Measurements from ENCODE around the gene PIP4K2A. TPM values are rescaled to one million over a fixed set of nuclear protein-coding genes. Genes with fewer than 3 reads are reported as not detected.

The PIP4K2A gene
- total RNA-seq, 6 experiments from 2014 or later: 8.1 to 27.6 (median 12.0) TPM

DNA sequence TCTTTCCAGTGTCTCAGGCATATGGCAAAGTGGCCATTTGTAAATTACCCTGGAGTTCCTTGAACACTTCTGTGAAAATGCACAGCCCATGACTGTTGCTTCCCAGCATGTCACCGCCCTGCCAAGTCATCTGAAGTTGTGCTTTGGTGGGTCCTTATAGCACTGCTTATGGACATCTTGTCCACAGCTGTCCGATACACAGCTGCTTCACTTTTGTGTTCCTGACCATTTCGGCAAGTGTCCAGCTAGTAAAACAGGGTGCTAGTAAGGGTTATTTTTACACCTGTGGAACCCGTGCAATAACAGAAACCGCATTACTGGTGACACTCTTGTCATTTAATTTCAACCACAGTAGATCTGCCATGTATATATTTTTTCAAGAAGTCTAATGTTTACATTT lies 29.7 kb downstream of the PIP4K2A start:
- H3K4me3 ChIP-seq: no peak overlapping the region
- WGBS (ENCODE audit: insufficient coverage, low coverage, low lambda C conversion rate, missing lambda C conversion rate): 90% methylated on average over 3 of the region's 5 CpGs

DNA sequence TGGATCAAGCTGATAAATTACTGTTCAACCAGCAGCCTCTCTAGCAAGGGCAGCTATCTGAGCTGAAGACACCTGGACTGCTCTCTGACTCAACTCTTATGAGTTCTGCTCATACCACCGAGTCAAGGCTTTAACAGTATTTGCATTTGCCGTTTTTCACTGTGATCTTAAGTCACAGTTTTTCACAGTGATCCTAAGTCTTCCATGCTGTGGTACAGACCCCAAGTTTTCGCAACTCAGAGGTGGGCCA lies 31.3 kb downstream of the PIP4K2A start:
- Histone ChIP-seq H3K9me3 (no peaks in the 10 kb centered on the region), H3K36me3 (no peaks in the 10 kb centered on the region), H3K27me3 (no peaks in the 10 kb centered on the region), H3K4me1 (peaks cover 0 to 32% (median 10%) of the 10 kb centered on the region in 4 donors), H3K27ac (peak overlapping the region in 2 of 3 donors; percentile 31 to 42), H3K4me3 (no peak overlapping the region)
- intact Hi-C loops (cut with DNase I): no loop called here
- DNase-seq (no peak), ATAC-seq (peak in 1 of 4 donors; percentile 13)
- WGBS (ENCODE audit: insufficient coverage, low coverage, low lambda C conversion rate, missing lambda C conversion rate): 35% methylated on average over 3 of the region's 3 CpGs
- TF ChIP-seq POLR2A (IDR thresholded peaks at IDR 0.05): no peak
- TF ChIP-seq, protein P1, sequence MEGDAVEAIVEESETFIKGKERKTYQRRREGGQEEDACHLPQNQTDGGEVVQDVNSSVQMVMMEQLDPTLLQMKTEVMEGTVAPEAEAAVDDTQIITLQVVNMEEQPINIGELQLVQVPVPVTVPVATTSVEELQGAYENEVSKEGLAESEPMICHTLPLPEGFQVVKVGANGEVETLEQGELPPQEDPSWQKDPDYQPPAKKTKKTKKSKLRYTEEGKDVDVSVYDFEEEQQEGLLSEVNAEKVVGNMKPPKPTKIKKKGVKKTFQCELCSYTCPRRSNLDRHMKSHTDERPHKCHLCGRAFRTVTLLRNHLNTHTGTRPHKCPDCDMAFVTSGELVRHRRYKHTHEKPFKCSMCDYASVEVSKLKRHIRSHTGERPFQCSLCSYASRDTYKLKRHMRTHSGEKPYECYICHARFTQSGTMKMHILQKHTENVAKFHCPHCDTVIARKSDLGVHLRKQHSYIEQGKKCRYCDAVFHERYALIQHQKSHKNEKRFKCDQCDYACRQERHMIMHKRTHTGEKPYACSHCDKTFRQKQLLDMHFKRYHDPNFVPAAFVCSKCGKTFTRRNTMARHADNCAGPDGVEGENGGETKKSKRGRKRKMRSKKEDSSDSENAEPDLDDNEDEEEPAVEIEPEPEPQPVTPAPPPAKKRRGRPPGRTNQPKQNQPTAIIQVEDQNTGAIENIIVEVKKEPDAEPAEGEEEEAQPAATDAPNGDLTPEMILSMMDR (IDR thresholded peaks at IDR 0.05): no peak

More for the DNA sequence above, 29.7 kb downstream of the PIP4K2A start:
- no peaks in the 10 kb centered on the region for H3K36me3 ChIP-seq
- DNase-seq (no peak), ATAC-seq (no peak)
- H3K9me3 ChIP-seq: no peaks in the 10 kb centered on the region
- no peak for TF ChIP-seq POLR2A (IDR thresholded peaks at IDR 0.05)
- TF ChIP-seq, protein P1 (IDR thresholded peaks at IDR 0.05): no peak
- no peak overlapping the region for H3K27ac ChIP-seq
- intact Hi-C loops (cut with DNase I): no loop called here
- H3K27me3 ChIP-seq: no peaks in the 10 kb centered on the region
- peaks cover 0 to 32% (median 10%) of the 10 kb centered on the region in 4 donors for H3K4me1 ChIP-seq

DNA sequence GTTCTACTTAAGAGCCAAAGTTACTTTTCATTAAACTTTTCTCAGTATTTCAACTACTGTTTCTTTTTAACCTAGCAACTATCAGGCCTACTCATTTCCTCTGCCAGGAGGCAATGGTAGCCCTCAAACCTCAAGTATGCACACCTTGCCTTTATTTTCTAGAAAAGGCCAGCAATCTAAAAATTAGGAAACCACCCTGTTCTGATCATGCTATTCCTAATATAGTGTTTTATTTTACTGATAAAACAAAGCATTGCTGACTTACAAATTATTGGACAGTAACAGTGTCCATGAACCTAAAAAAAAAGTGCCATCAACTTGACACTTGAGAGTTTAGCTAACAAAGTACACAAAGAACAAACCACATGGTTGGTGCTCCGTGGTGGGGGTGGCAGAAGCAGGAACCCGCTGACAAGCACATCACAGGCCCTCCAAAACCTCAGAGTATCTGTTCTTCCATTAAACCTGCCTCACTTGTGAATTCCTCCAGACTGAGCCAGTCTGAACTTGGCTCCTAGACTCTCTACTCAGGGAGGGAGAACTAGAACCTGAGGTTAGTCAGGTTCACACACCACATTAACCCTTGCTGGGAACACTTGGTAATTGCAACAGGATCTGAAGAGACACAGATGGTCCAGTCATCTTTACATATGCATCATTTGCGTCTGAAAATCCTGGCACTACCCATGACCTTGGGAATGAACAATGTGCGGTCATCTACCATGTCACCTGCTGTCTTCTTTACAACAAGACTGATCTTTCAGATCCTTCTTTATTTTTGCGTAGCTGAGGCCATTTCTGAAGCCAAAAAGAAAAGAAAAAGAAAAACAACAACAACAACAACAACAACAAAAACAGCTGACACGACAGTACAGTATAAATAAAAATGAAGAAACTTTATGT lies 31.9 kb downstream of the PIP4K2A start:
- peak overlapping the region; percentile 19 to 42 (median 31) for H3K27ac ChIP-seq
- ATAC-seq: peak; percentile 33 to 62 (median 46)
- intact Hi-C loops (cut with DNase I): no loop called here

DNA sequence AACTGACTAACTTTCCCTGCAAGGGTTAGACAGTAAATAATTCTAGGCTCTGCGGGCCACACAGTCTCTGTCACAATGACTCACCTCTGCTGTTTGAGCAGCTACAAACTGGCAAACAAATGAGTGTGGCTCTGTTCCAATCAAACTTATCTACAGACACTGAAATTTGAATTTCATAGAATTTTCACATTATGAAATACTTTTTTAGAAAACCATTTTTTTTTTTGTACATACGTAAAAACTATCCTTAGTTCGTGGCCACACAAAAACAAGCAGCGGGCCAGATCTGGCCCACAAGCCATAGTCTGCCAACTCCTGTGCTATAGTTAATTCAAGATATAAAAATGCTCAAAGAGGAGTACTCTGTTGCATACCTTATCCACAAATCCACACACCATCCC lies 32.6 kb downstream of the PIP4K2A start:
- Histone ChIP-seq H3K36me3 (no peaks in the 10 kb centered on the region), H3K9me3 (no peaks in the 10 kb centered on the region), H3K27ac (peak overlapping the region; percentile 19 to 42 (median 31)), H3K4me1 (peaks cover 0 to 32% (median 10%) of the 10 kb centered on the region in 4 donors), H3K4me3 (no peak overlapping the region), H3K27me3 (no peaks in the 10 kb centered on the region)
- WGBS (ENCODE audit: insufficient coverage, low coverage, low lambda C conversion rate, missing lambda C conversion rate): 18% methylated on average over 4 of the region's 4 CpGs
- ATAC-seq: peak; percentile 81 to 86 (median 84)
- TF ChIP-seq, protein P1 (IDR thresholded peaks at IDR 0.05): no peak
- TF ChIP-seq POLR2A (IDR thresholded peaks at IDR 0.05): no peak
- intact Hi-C loops (cut with DNase I): no loop called here
- peak in 1 of 3 donors; percentile 56 for DNase-seq

More for the DNA sequence above, 31.9 kb downstream of the PIP4K2A start:
- TF ChIP-seq, protein P1 (IDR thresholded peaks at IDR 0.05): no peak
- TF ChIP-seq POLR2A (IDR thresholded peaks at IDR 0.05): no peak
- DNase-seq: peak in 1 of 3 donors; percentile 37
- Histone ChIP-seq H3K4me1 (peaks cover 0 to 32% (median 10%) of the 10 kb centered on the region in 4 donors), H3K36me3 (no peaks in the 10 kb centered on the region), H3K4me3 (no peak overlapping the region), H3K9me3 (no peaks in the 10 kb centered on the region), H3K27me3 (no peaks in the 10 kb centered on the region)
- 41% methylated on average over 6 of the region's 6 CpGs for WGBS (ENCODE audit: insufficient coverage, low coverage, low lambda C conversion rate, missing lambda C conversion rate)
